Heart left ventricle (tissue), 16 donors: ENCODE measurements around the gene LOXHD1. TPM values are rescaled to one million over a fixed set of nuclear protein-coding genes. Genes with fewer than 3 reads are reported as not detected.

Source experiments
- ATAC-seq, 4 donors: fragments of 200-7000 bp; cut with Tn5 transposase; one replicate each; pipeline ENCODE4 v1.9.1; 2020 to 2022; ENCODE audit warnings: moderate library complexity in 4 of 4, mild to moderate bottlenecking in 3 of 4, moderate number of reproducible peaks in 1 of 4
- DNase-seq, 5 donors: peaks; one replicate each; pipeline ENCODE4 v3.0.0-alpha.2; 2020
- H3K27ac ChIP-seq, 12 donors: fragments of 200-600 bp; sonication (generic) in 4 of 12; one replicate each; pipeline versions ENCODE4 v1.5.0 to v1.8.0; 2016 to 2022; ENCODE audit warnings: mild to moderate bottlenecking in 2 of 12
- H3K27me3 ChIP-seq, 9 donors: fragments of 200-600 bp; sonication (generic) in 2 of 9; one replicate each; pipeline versions ENCODE4 v1.5.1 to v1.8.0; 2016 to 2022; ENCODE audit warnings: mild to moderate bottlenecking in 3 of 9
- H3K36me3 ChIP-seq, 9 donors: fragments of 200-600 bp; sonication (generic) in 2 of 9; one replicate each; pipeline versions ENCODE4 v1.5.0 to v1.8.0; 2018 to 2022; ENCODE audit warnings: mild to moderate bottlenecking in 2 of 9
- H3K4me1 ChIP-seq, 12 donors: fragments of 200-600 bp; sonication (generic) in 4 of 12; one replicate each; pipeline versions ENCODE4 v1.5.0 to v1.8.0; 2016 to 2022; ENCODE audit warnings: mild to moderate bottlenecking in 3 of 12
- H3K4me3 ChIP-seq, 12 donors: fragments of 200-600 bp; sonication (generic) in 4 of 12; one replicate each; pipeline versions ENCODE4 v1.5.0 to v1.8.0; 2017 to 2022; ENCODE audit warnings: mild to moderate bottlenecking in 9 of 12, moderate library complexity in 4 of 12
- H3K9me3 ChIP-seq, 12 donors: fragments of 200-600 bp; sonication (generic) in 4 of 12; one replicate each; pipeline versions ENCODE4 v1.5.0 to v1.8.0; 2016 to 2022; ENCODE audit warnings: mild to moderate bottlenecking in 1 of 12
- POLR2A ChIP-seq, 2 donors: fragments of 450-650 bp; IDR thresholded peaks; one replicate each; pipeline ENCODE4 v1.6.1; 2017; ENCODE audit warnings: antibody characterized with exemption in 2 of 2, mild to moderate bottlenecking in 2 of 2, moderate library complexity in 2 of 2
- WGBS, 4 donors: extraction: QIAGEN DNeasy Blood & Tissue Kit in 2 of 4; methylation state at CpG; one replicate each; pipeline versions ENCODE4 v1.1.5 to v1.1.7; 2013 to 2018; 5-methylcytosine and 5-hydroxymethylcytosine counted together
- intact Hi-C, 10 donors: fragments of 100-400 bp; cut with DNase I; formaldehyde crosslinking; loops; one replicate each; pipeline versions ENCODE4 v1.11.1 to v1.14.2; 2022
- polyA plus RNA-seq, 2 donors: library from polyadenylated mRNA; stranded (reverse); fragments of 200-250 nt; gene quantifications; one replicate each; pipeline ENCODE4 v1.2.3, GENCODE V29; 2013
- total RNA-seq, 9 donors: library from RNA; depleted of rRNA in 2 of 9; stranded (reverse); fragments of >200 nt in 2 of 9; fragmentation: NEBNext Ultra II Directional in 3 of 9; extraction: Animal tissue kit (Norgen Biotek cat#: 25700) in 3 of 9; gene quantifications; one replicate each; pipeline versions ENCODE4 v1.1.0 to v1.2.4, GENCODE V29; 2016 to 2023
- TF ChIP-seq, protein P1 (sequence below), 12 donors: fragments of 200-600 bp; sonication (generic) in 4 of 12; IDR thresholded peaks; one replicate each; pipeline versions ENCODE4 v1.5.0 to v1.8.0; 2018 to 2022; ENCODE audit warnings: antibody characterized with exemption in 12 of 12, mild to moderate bottlenecking in 5 of 12
- donor health status: ischemic (EF 13 %, LVEDD 7.1; RV severe dilation, severe dysfunction).
- donor health status: healthy with polysubstance abuse.
- donor health status: DM: no; HTN: yes; CAD: no.
- donor health status: DM: no; HTN: no; CAD: no.
- donor health status: ischemic (EF 25% LVEDD 6.9; RV normal size, moderate dysfunction).
- donor health status: ischemic (EF 25% LVEDD 5.7; RV mildly dilated, moderate dysfunction).
- donor health status: healthy.
- donor health status: DM: yes; HTN: yes; CAD: no.
- donor health status: ischemic (EF 35%, LVEDD 5.7; RV mildly dilated, moderate dysfunction).
- donor health status: nonischemic (EF 11% LVEDD 7.7; RV severe dilation, severe dysfunction).
- donor health status: DM: yes; HTN: yes; CAD: no.
- donor health status: PGD.
- donor health status: ischemic (EF 29% LVEDD 5.4; RV normal size, mild dysfunction).
- donor health status: nonischemic (EF 23%, LVEDD 6.1; RV moderate dilation, normal function).

LOXHD1 gene
- total and polyA plus RNA-seq, 11 donors = 0.19 to 1.9 (median 0.54) TPM

DNA sequence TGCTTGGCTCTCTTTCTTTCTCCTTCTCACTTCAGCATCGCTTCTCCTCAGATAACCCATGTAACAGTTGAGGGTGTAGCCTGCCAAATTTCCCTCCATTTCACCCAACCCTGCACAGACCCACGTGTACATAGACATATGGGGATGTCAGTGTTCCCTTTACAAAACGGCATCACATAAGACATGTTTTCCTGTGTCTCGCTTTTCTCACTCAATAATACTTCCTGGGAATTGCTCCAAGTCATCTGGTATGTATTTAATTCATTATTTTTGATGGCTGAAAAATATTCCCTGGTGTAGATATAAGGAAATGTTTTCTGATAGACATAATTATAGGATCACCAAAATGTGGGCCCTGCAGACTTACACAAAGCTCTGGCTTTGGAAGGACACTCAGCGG lies 176.8 kb downstream of the LOXHD1 start:
- intact Hi-C loops = loop anchor here in 9 of 10 donors (2.0 to 10.0 kb wide), 7 partner anchors 63 to 307 kb away; a partner anchor contains a TSS
- H3K36me3 ChIP-seq = no peaks in the 10 kb centered on the region
- no peaks in the 10 kb centered on the region for H3K27me3 ChIP-seq
- peaks cover 0 to 9% (median 2%) of the 10 kb centered on the region in 12 donors for H3K9me3 ChIP-seq
- TF ChIP-seq POLR2A (IDR thresholded peaks at IDR 0.05) = no peak
- TF ChIP-seq, protein P1, sequence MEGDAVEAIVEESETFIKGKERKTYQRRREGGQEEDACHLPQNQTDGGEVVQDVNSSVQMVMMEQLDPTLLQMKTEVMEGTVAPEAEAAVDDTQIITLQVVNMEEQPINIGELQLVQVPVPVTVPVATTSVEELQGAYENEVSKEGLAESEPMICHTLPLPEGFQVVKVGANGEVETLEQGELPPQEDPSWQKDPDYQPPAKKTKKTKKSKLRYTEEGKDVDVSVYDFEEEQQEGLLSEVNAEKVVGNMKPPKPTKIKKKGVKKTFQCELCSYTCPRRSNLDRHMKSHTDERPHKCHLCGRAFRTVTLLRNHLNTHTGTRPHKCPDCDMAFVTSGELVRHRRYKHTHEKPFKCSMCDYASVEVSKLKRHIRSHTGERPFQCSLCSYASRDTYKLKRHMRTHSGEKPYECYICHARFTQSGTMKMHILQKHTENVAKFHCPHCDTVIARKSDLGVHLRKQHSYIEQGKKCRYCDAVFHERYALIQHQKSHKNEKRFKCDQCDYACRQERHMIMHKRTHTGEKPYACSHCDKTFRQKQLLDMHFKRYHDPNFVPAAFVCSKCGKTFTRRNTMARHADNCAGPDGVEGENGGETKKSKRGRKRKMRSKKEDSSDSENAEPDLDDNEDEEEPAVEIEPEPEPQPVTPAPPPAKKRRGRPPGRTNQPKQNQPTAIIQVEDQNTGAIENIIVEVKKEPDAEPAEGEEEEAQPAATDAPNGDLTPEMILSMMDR (IDR thresholded peaks at IDR 0.05) = no peak
- no peak overlapping the region for H3K27ac ChIP-seq
- ATAC-seq (no peak), DNase-seq (no peak)
- H3K4me3 ChIP-seq = no peak overlapping the region
- WGBS, 4 donors = 51 to 60% (median 55%) methylated on average over 5 of the region's 5 CpGs
- peaks cover 0 to 6% (median 0%) of the 10 kb centered on the region in 12 donors for H3K4me1 ChIP-seq

DNA sequence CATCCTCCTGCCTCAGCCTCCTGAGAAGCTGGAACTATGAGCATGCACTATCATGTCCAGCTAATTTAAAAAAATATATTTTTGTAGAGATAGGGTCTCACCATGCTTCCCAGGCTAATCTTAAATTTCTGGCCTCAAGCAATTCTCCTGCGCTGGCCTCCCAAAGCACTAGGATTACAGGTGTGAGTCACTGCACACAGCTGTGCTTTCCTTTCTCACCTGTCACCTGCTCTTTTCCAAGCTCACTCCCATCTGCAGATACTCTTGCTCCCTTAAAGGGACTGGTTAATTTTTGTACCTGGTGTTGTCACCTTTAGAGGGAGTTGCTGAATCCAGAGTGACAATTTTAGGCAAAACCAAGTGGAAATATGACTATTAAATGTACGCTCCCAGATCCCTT lies 178.2 kb downstream of the LOXHD1 start:
- 94 to 98% (median 97%) methylated on average over 2 of the region's 2 CpGs for WGBS, 4 donors
- TF ChIP-seq, protein P1 (IDR thresholded peaks at IDR 0.05) = no peak
- no peak for TF ChIP-seq POLR2A (IDR thresholded peaks at IDR 0.05)
- Histone ChIP-seq H3K27ac (no peak overlapping the region), H3K36me3 (no peaks in the 10 kb centered on the region), H3K27me3 (no peaks in the 10 kb centered on the region), H3K4me3 (no peak overlapping the region), H3K4me1 (peaks cover 0 to 12% (median 0%) of the 10 kb centered on the region in 12 donors), H3K9me3 (peaks cover 0 to 9% (median 2%) of the 10 kb centered on the region in 12 donors)
- intact Hi-C loops = loop anchor here in 1 of 10 donors (5.0 kb wide), 1 partner anchor 196 kb away; no protein-coding TSS in a partner anchor
- ATAC-seq (no peak), DNase-seq (no peak)

DNA sequence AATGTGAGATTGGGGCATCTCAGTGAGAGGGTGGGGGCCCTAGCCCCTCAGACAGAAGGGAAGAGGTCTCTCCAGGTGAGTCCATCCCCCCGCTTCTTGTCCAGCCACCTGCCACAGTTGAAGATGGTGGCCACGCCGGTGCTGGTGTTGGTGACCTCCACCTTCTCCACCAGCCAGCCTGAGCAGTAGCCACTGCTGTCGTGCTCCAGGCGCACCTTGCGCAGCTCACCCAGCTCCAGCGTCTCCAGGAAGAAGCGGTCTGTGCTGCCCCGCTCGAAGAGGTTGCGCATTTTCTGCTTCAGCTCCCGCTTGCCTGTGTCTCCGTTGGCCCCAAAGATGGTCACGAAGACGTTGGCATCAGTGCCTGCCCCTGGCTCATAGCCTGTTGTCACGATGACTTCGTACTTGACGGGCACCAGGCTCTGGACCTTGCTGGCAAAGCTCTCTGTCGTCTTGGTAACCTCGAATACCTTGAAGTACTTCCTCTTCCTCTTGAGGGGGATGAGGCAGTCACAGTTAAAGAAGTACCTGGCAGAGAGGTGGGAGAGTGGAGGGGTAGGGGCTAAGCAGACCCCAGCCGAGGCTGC lies 179.5 kb downstream of the LOXHD1 start:
- Histone ChIP-seq H3K4me3 (no peak overlapping the region), H3K27ac (no peak overlapping the region), H3K27me3 (no peaks in the 10 kb centered on the region), H3K9me3 (peaks cover 0 to 9% (median 2%) of the 10 kb centered on the region in 12 donors), H3K36me3 (no peaks in the 10 kb centered on the region), H3K4me1 (peaks cover 0 to 14% (median 0%) of the 10 kb centered on the region in 12 donors)
- DNase-seq (no peak), ATAC-seq (no peak)
- TF ChIP-seq, protein P1 (IDR thresholded peaks at IDR 0.05) = no peak
- TF ChIP-seq POLR2A (IDR thresholded peaks at IDR 0.05) = no peak
- WGBS, 4 donors = 56 to 84% (median 78%) methylated on average over 11 to 21 of the region's 21 CpGs
- intact Hi-C loops = loop anchor here in 1 of 10 donors (5.0 kb wide), 1 partner anchor 195 kb away; no protein-coding TSS in a partner anchor

DNA sequence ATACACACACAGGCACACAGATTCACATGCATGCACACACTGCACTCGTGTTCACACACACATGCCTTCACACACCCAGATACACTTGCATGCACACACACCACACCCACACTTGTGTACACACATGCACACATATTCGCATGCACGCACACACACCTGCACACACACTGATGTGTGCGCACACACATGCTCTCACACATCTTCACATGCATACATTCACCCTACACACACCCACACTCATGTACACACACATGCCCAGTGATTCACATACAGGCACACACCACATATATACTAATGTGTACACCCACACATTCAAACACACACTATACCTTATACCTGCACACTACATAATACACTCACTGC lies 181.6 kb downstream of the LOXHD1 start:
- Histone ChIP-seq H3K9me3 (no peaks in the 10 kb centered on the region), H3K27ac (no peak overlapping the region), H3K4me3 (no peak overlapping the region), H3K4me1 (peaks cover 0 to 14% (median 0%) of the 10 kb centered on the region in 12 donors), H3K36me3 (no peaks in the 10 kb centered on the region), H3K27me3 (no peaks in the 10 kb centered on the region)
- no peak for TF ChIP-seq POLR2A (IDR thresholded peaks at IDR 0.05)
- TF ChIP-seq, protein P1 (IDR thresholded peaks at IDR 0.05) = no peak
- DNase-seq = no peak
- ATAC-seq = peak in 1 of 4 donors; percentile 18
- 95 to 98% (median 96%) methylated on average over 4 of the region's 4 CpGs for WGBS, 4 donors
- intact Hi-C loops = loop anchor here in 1 of 10 donors (5.0 kb wide), 1 partner anchor 193 kb away; no protein-coding TSS in a partner anchor
